Body of pancreas (tissue), 4 donors: Measurements from ENCODE around the gene BCL6. TPM values are rescaled to one million over a fixed set of nuclear protein-coding genes. Genes with fewer than 3 reads are reported as not detected.

Experiments used
- ATAC-seq: fragments of 150-250 bp; one replicate; pipeline ENCODE4 v1.9.1; 2016
- DNase-seq, 4 donors: peaks; one replicate each; pipeline ENCODE4 v3.0.0-alpha.2; 2019
- H3K27ac ChIP-seq, 4 donors: fragments of 200-600 bp; sonication (generic); 1 replicate in 3 of 4; 2 replicates in 1 of 4; pipeline versions ENCODE4 v1.5.1 to v1.6.1; 2016 to 2019; ENCODE audit warnings: mild to moderate bottlenecking in 1 of 4, mixed read lengths in 1 of 4, moderate library complexity in 1 of 4
- H3K27me3 ChIP-seq, 2 donors: fragments of 200-600 bp; sonication (generic); one replicate each; pipeline ENCODE4 v1.6.0; 2016; ENCODE audit warnings: mild to moderate bottlenecking in 1 of 2
- H3K36me3 ChIP-seq, 2 donors: fragments of 200-600 bp; sonication (generic); replicated peaks in 1 of 2; 2 replicates each; pipeline ENCODE4 v1.5.1; 2016; ENCODE audit warnings: low read depth in 2 of 2; ENCODE audit not compliant: insufficient read depth in 1 of 2
- H3K4me1 ChIP-seq: fragments of 200-600 bp; sonication (generic); one replicate; pipeline ENCODE4 v1.6.0; 2016
- H3K4me3 ChIP-seq, 2 donors: fragments of 200-600 bp; sonication (generic); 1 replicate in 1 of 2; 2 replicates in 1 of 2; pipeline ENCODE4 v1.5.1; 2016 to 2019
- H3K9me3 ChIP-seq, 3 donors: fragments of 200-600 bp; sonication (generic); 1 replicate in 2 of 3; 2 replicates in 1 of 3; pipeline ENCODE4 v1.5.1; 2016
- POLR2A ChIP-seq, 3 donors: fragments of 450-650 bp; IDR thresholded peaks; one replicate each; pipeline ENCODE4 v1.6.1; 2016; ENCODE audit warnings: antibody characterized with exemption in 3 of 3, mild to moderate bottlenecking in 2 of 3
- WGBS, 2 donors: methylation state at CpG; one replicate each; pipeline ENCODE4 v1.1.5; 2017; 5-methylcytosine and 5-hydroxymethylcytosine counted together
- intact Hi-C: fragments of 100-400 bp; cut with DNase I; formaldehyde crosslinking; loops from one replicate; pipeline ENCODE4 v1.15.1; 2023
- total RNA-seq, 2 donors: library from RNA; depleted of rRNA; stranded (reverse); fragments of >200 nt; gene quantifications; one replicate each; pipeline ENCODE4 v1.1.0, GENCODE V29; 2016
- TF ChIP-seq, protein P1 (sequence below), 7 experiments: fragments of 450-650 bp in 4 of 7; fragments of 200-600 bp in 3 of 7; sonication (generic) in 3 of 7; IDR thresholded peaks; one replicate each; pipeline ENCODE4 v1.5.1; 2016 to 2019; ENCODE audit warnings: antibody characterized with exemption in 7 of 7

The BCL6 gene
- total RNA-seq, 2 donors from 2014 or later: 45.7 to 53.4 TPM

DNA sequence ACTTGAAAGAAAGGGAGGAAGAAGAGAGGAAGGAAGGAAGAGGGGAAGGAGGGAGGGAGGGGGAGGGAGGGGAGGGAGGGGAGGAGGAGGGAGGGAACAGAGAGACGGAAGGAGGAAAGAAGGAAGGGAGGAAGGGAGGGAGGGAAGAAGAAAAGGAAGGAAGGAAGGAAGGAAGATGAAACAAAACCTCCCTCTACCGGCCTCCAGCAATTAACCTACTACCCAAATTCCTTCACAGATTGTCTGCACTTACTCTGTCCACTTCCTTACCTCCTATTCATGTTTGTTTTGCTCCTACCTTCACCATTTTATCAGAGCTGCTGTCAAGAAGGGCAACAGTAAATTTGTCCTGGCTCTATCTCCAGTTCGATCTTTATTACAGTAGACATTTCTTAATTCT lies 44.6 kb upstream of the BCL6 start:
- ATAC-seq (no peak), DNase-seq (no peak)
- no peak for TF ChIP-seq POLR2A (IDR thresholded peaks at IDR 0.05)
- TF ChIP-seq, protein P1, sequence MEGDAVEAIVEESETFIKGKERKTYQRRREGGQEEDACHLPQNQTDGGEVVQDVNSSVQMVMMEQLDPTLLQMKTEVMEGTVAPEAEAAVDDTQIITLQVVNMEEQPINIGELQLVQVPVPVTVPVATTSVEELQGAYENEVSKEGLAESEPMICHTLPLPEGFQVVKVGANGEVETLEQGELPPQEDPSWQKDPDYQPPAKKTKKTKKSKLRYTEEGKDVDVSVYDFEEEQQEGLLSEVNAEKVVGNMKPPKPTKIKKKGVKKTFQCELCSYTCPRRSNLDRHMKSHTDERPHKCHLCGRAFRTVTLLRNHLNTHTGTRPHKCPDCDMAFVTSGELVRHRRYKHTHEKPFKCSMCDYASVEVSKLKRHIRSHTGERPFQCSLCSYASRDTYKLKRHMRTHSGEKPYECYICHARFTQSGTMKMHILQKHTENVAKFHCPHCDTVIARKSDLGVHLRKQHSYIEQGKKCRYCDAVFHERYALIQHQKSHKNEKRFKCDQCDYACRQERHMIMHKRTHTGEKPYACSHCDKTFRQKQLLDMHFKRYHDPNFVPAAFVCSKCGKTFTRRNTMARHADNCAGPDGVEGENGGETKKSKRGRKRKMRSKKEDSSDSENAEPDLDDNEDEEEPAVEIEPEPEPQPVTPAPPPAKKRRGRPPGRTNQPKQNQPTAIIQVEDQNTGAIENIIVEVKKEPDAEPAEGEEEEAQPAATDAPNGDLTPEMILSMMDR (IDR thresholded peaks at IDR 0.05): no peak
- no peak overlapping the region for H3K4me3 ChIP-seq
- H3K9me3 ChIP-seq: no peaks in the 10 kb centered on the region
- intact Hi-C loops: no loop called here
- no peaks in the 10 kb centered on the region for H3K36me3 ChIP-seq
- peaks cover 3% of the 10 kb centered on the region for H3K4me1 ChIP-seq
- 64 to 74% methylated on average over 3 of the region's 3 CpGs for whole genome bisulfite sequencing, 2 donors
- no peak overlapping the region for H3K27ac ChIP-seq
- no peaks in the 10 kb centered on the region for H3K27me3 ChIP-seq

DNA sequence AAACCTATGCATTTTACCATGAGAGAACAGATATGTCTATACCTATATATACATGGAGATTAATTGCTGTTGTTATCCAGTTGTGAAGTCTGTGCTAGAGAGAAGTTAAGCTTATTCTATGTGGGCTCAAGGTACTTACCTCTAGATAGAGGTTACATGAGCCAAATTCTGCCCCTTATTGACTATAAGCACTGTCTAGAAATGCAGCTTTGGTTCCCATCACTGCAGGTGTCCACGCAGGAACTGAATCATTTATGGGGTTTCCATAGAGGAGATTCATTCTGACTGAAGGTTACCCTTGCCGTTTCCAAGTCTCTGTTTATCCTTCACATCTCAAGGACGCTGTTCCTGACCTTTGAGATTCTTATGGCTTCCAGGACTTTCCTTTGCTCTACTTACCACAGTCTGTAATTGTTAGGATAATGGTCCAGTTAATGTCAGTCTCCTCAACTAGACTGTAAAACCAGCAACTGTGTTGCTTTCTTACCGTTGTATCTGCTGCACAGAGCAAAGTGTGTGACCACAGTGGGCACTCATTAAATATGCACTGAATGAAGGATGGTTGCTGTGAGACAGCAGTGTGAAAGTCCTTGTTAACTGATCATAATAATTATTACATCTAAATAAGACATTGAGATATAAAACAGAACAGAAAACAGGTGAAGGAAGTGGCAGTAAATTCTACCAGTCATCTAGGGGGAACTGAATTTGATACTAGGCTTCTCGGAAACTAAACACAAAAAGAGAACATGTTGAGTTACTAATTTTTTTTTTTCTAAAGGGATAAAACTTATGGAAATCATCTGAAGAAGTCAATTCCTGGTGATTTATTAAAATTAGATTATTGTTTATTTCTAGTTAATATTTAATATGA lies 44.0 kb upstream of the BCL6 start:
- ATAC-seq (no peak), DNase-seq (no peak)
- Histone ChIP-seq H3K27ac (no peak overlapping the region), H3K36me3 (no peaks in the 10 kb centered on the region), H3K27me3 (no peaks in the 10 kb centered on the region), H3K4me1 (no peaks in the 10 kb centered on the region), H3K4me3 (no peak overlapping the region), H3K9me3 (no peaks in the 10 kb centered on the region)
- intact Hi-C loops: no loop called here
- TF ChIP-seq POLR2A (IDR thresholded peaks at IDR 0.05): no peak
- TF ChIP-seq, protein P1 (IDR thresholded peaks at IDR 0.05): no peak
- 54 to 66% methylated on average over 5 of the region's 5 CpGs for WGBS, 2 donors

DNA sequence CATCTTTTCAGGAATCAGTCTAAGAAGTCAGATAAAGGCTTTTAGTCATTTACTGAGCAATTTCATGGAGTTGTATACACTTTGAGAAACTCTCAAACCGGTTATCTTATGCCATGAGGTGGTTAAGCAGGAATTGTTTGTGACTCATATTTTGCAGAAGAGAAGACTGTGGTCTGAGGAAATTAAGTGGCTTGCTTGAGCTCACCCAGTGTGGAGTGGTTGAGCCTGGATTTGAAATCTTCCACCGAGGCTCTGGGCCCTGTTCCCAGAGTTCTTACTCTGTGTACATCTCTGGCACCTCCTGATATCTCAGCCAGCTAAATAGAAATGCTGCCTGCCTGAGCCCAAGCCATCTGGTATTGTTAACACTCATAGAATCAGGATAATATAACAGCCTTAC lies 37.8 kb upstream of the BCL6 start:
- intact Hi-C loops: no loop called here
- DNase-seq (peak in 1 of 4 donors; percentile 11), ATAC-seq (no peak)
- Histone ChIP-seq H3K27ac (no peak overlapping the region), H3K27me3 (no peaks in the 10 kb centered on the region), H3K4me1 (no peaks in the 10 kb centered on the region), H3K9me3 (no peaks in the 10 kb centered on the region), H3K4me3 (no peak overlapping the region), H3K36me3 (no peaks in the 10 kb centered on the region)
- 36 to 45% methylated on average over 2 of the region's 2 CpGs for WGBS, 2 donors
- TF ChIP-seq, protein P1 (IDR thresholded peaks at IDR 0.05): no peak
- no peak for TF ChIP-seq POLR2A (IDR thresholded peaks at IDR 0.05)

DNA sequence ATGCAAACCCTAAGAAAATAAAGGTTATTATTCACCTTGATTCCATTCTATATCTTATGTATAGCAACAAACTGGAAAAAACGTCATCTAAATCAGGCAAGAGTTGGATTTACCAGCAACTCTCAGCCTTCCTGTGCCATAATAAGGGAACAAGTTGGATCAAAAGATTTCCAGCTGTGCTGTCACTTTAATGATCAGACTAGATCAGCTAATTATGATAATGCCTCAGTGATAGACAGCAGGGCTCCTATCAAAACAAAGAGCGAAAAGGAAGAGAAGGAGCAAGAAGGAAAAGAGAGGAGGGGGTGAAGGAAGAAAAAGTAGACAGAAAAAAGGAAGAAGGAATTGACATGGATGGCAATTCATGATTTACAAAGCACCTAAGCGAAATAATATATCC lies 36.7 kb upstream of the BCL6 start:
- no peak for DNase-seq
- Histone ChIP-seq H3K27ac (no peak overlapping the region), H3K4me1 (no peaks in the 10 kb centered on the region), H3K27me3 (no peaks in the 10 kb centered on the region), H3K9me3 (no peaks in the 10 kb centered on the region), H3K36me3 (no peaks in the 10 kb centered on the region), H3K4me3 (no peak overlapping the region)
- WGBS, 2 donors: 87 to 88% methylated on average over 3 of the region's 3 CpGs
- intact Hi-C loops: no loop called here
- TF ChIP-seq, protein P1 (IDR thresholded peaks at IDR 0.05): no peak
- TF ChIP-seq POLR2A (IDR thresholded peaks at IDR 0.05): no peak
- no peak for ATAC-seq

DNA sequence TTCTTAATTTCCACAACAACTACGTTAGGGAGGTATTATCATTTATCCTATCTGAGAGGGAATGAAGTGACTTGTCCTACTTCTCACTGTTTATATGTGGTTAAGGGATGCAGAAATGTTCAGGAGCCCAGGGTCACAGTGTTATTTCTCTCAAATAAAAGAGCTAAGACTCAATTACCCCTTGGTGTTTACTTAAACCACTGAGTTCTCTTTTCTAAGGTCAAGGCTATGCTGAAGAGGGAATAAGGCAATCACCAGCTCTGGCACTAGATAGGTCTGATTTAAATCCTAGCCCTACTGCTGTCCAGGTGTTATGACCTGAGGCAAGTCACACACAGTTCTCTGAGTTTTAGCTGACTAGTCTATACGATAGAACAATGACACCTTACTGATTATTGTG lies 35.7 kb upstream of the BCL6 start:
- no peak overlapping the region for H3K27ac ChIP-seq
- WGBS, 2 donors: 69 to 76% methylated on average over 2 of the region's 2 CpGs
- ATAC-seq (no peak), DNase-seq (no peak)
- H3K4me3 ChIP-seq: no peak overlapping the region
- intact Hi-C loops: no loop called here
- no peaks in the 10 kb centered on the region for H3K9me3 ChIP-seq
- TF ChIP-seq, protein P1 (IDR thresholded peaks at IDR 0.05): no peak
- TF ChIP-seq POLR2A (IDR thresholded peaks at IDR 0.05): no peak
- H3K4me1 ChIP-seq: no peaks in the 10 kb centered on the region
- no peaks in the 10 kb centered on the region for H3K27me3 ChIP-seq
- no peaks in the 10 kb centered on the region for H3K36me3 ChIP-seq
